CD8-positive, alpha-beta memory T cell (primary cell): ENCODE results near the gene IGLON5. TPM values are rescaled to one million over a fixed set of nuclear protein-coding genes. Genes with fewer than 3 reads are reported as not detected.

Source experiments
- CTCF ChIA-PET: fragments of 350-600 bp; sonication (Branson Sonifier 250); formaldehyde crosslinking; loops from one replicate; lab custom pipeline; 2021; ENCODE audit warnings: antibody characterized with exemption; lab: Charles Lee
- POLR2A ChIA-PET: fragments of 350-600 bp; sonication (Branson Sonifier 250); formaldehyde crosslinking; loops from one replicate; lab custom pipeline; 2021; ENCODE audit warnings: antibody characterized with exemption; lab: Charles Lee
- DNase-seq, 5 donors: peaks; one replicate each; pipeline versions ENCODE4 v3.0.0 to v3.0.0-alpha.2; 2020 to 2022; ENCODE audit warnings: mixed read lengths in 1 of 5
- H3K27ac ChIP-seq: one replicate; pipeline ENCODE4 v1.7.0; 2013; ENCODE audit warnings: low read depth, mild to moderate bottlenecking, low read length, moderate library complexity
- H3K27me3 ChIP-seq: 2 replicates; pipeline ENCODE4 v1.7.0; 2013; ENCODE audit warnings: low read length, mild to moderate bottlenecking; ENCODE audit not compliant: insufficient read depth, poor library complexity, severe bottlenecking
- H3K36me3 ChIP-seq: 2 replicates; pipeline ENCODE4 v1.7.0; 2013; ENCODE audit warnings: mild to moderate bottlenecking, low read length, moderate library complexity; ENCODE audit not compliant: insufficient read depth
- H3K4me1 ChIP-seq: 2 replicates; pipeline ENCODE4 v1.7.0; 2013; ENCODE audit warnings: mild to moderate bottlenecking, low read length, moderate library complexity; ENCODE audit not compliant: insufficient read depth
- H3K4me3 ChIP-seq: 2 replicates; pipeline ENCODE4 v1.7.0; 2013; ENCODE audit warnings: mild to moderate bottlenecking, low read length
- H3K9me3 ChIP-seq: 2 replicates; pipeline ENCODE4 v1.7.0; 2013; ENCODE audit warnings: mild to moderate bottlenecking, low read length
- H3K27ac Mint-ChIP-seq, 8 donors: one replicate each; pipeline ENCODE4 v1.8.0; 2020 to 2021; ENCODE audit warnings: mixed read lengths in 8 of 8, mild to moderate bottlenecking in 6 of 8, inconsistent platforms in 3 of 8, moderate library complexity in 3 of 8
- H3K27me3 Mint-ChIP-seq, 2 donors: one replicate each; pipeline ENCODE4 v1.8.0; 2020 to 2021; ENCODE audit warnings: mixed read lengths in 2 of 2, mild to moderate bottlenecking in 1 of 2, moderate library complexity in 1 of 2
- H3K36me3 Mint-ChIP-seq, 3 donors: one replicate each; pipeline ENCODE4 v1.8.0; 2020 to 2021; ENCODE audit warnings: mixed read lengths in 3 of 3, inconsistent platforms in 1 of 3, mild to moderate bottlenecking in 1 of 3
- H3K4me1 Mint-ChIP-seq, 3 donors: one replicate each; pipeline ENCODE4 v1.8.0; 2020 to 2021; ENCODE audit warnings: mixed read lengths in 3 of 3, inconsistent platforms in 1 of 3, mild to moderate bottlenecking in 1 of 3
- H3K4me3 Mint-ChIP-seq, 7 donors: one replicate each; pipeline ENCODE4 v1.8.0; 2020 to 2021; ENCODE audit warnings: mixed read lengths in 7 of 7, mild to moderate bottlenecking in 6 of 7, moderate library complexity in 4 of 7, inconsistent platforms in 2 of 7
- H3K9me3 Mint-ChIP-seq, 5 donors: one replicate each; pipeline ENCODE4 v1.8.0; 2020 to 2022; ENCODE audit warnings: mixed read lengths in 5 of 5, mild to moderate bottlenecking in 3 of 5, moderate library complexity in 2 of 5, inconsistent platforms in 1 of 5
- polyA plus RNA-seq: library from polyadenylated mRNA; unstranded; fragments of 300-500 nt; fragmentation: Illumina TruSeq; gene quantifications from one replicate; pipeline ENCODE4 v1.2.3, GENCODE V29; 2021
- total RNA-seq, 2 experiments: library from RNA; stranded (reverse); gene quantifications; one replicate each; pipeline ENCODE4 v1.2.3, GENCODE V29; 2021

The IGLON5 gene
- total and polyA plus RNA-seq, 3 experiments from 2014 or later = 0.09 TPM; not detected in 1

DNA sequence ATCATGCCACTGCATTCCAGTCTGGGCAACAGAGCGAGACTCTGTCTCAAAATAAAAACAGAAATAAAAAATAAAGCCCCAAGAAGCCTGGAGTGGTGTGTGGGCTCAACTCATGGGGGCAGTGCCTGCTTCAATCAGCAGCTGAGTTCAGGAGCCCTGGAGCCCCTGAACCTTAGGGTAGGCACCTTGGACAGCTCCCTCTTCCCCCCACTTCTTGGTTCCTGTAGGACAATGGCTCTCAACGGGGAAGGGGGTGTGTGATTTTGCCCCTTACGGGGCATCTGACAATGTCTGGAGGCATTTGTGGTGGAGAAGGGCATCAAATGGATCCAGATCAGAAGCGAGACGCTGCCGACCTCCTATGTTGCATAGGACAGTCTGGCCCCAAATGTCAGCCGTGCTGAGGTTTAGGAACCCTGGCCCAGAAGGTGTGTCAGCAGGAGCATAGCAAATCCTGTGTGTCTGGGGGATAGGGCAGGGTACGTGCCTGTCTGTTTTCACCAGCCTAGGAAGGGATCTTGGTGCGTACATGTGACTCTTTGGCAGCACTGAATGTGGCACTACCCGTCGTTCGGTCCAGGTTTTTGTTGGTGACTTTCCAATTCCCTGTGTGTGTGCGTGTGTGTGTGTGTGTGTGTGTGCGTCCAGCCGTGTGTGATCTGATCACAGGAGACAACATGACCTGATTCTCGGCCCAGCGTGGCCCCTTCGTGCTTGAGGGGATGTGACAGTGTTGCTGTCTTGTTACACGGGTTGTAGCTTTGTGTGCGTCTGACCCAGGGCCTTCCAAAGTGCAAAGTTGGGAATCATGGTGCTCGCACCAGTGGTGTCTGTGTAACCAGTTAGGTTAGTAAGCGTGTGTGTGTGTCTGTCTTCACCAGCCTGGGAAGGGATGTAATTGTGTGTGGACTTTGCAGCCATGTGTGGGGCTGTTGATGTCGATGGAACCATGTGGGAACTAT, 7.5 kb downstream of the IGLON5 start:
- no peak overlapping the region for H3K27ac ChIP-seq
- H3K4me1 ChIP-seq = no peaks in the 10 kb centered on the region
- H3K4me1 Mint-ChIP-seq = peaks cover 0 to 2% (median 0%) of the 10 kb centered on the region in 3 donors
- H3K4me3 Mint-ChIP-seq = no peak overlapping the region
- CTCF ChIA-PET = no interaction called here
- H3K9me3 Mint-ChIP-seq = peaks cover 0 to 7% (median 2%) of the 10 kb centered on the region in 5 donors
- H3K4me3 ChIP-seq = no peak overlapping the region
- DNase-seq = no peak
- H3K36me3 ChIP-seq = no peaks in the 10 kb centered on the region
- peaks cover 21 to 43% of the 10 kb centered on the region in 2 donors for H3K27me3 Mint-ChIP-seq
- POLR2A ChIA-PET = no interaction called here
- no peaks in the 10 kb centered on the region for H3K27me3 ChIP-seq
- peaks cover 0 to 4% (median 0%) of the 10 kb centered on the region in 3 donors for H3K36me3 Mint-ChIP-seq
- H3K9me3 ChIP-seq = no peaks in the 10 kb centered on the region
- peak overlapping the region in 1 of 8 donors; percentile 43 for H3K27ac Mint-ChIP-seq

DNA sequence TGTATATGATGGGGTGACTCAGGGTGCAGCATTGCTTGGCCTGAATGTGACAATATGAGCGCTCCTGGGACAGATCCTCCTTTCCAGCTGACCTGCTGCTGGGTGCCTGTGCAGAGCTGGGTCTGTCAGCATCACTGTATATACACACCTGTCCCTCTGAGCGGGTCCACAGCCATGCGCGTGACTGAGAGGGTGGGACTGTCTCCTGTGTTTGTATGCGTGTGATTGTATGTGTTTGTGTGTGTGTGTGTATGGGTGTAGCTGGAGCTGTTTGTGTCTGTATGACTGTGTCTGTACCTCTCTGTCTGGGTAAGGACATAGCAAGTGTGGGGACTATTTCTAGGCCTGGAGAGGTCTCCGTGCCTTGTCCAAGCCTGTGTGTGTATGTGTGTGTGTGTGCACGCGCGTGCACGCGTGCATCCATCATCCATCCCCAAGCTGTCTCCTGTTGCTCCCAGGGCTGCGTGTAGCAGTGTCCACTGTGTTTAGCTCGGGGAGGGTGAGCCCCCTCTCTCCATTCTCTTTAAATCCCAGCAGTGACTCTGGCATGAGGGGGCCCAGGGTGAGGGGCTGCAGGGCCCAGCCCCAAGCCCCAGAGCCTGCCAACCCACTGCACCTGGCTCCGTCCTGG, 8.3 kb downstream of the IGLON5 start:
- H3K9me3 ChIP-seq = no peaks in the 10 kb centered on the region
- no peaks in the 10 kb centered on the region for H3K27me3 ChIP-seq
- Mint-ChIP-seq H3K27ac (no peak overlapping the region), H3K9me3 (peaks cover 0 to 7% (median 2%) of the 10 kb centered on the region in 5 donors), H3K27me3 (peaks cover 22 to 47% of the 10 kb centered on the region in 2 donors), H3K4me1 (peaks cover 0 to 2% (median 0%) of the 10 kb centered on the region in 3 donors), H3K36me3 (peaks cover 0 to 4% (median 0%) of the 10 kb centered on the region in 3 donors), H3K4me3 (no peak overlapping the region)
- H3K27ac ChIP-seq = no peak overlapping the region
- H3K36me3 ChIP-seq = no peaks in the 10 kb centered on the region
- H3K4me3 ChIP-seq = no peak overlapping the region
- CTCF ChIA-PET = no interaction called here
- POLR2A ChIA-PET = no interaction called here
- no peak for DNase-seq
- H3K4me1 ChIP-seq = no peaks in the 10 kb centered on the region

DNA sequence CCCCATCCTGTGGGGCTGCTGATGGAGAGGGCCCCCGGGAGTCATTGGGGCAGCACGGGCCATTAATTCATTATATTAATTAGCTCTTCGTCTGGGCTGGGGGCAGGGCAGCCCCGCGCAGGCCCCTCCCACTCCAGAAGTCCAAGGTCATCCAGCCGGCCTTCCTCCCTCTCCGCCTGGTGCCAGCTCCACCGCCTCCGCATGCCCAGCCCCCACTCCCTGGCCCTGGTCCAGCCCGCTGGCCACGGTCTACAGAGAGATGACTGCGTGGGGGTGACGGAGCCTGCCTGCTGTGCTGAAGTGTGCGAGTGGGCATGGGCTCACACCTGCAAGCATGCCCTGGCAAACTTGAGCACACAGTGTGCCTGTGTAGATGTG, 8.8 kb downstream of the IGLON5 start:
- peaks cover 0 to 2% (median 0%) of the 10 kb centered on the region in 3 donors for H3K4me1 Mint-ChIP-seq
- Histone ChIP-seq H3K27ac (no peak overlapping the region), H3K9me3 (no peaks in the 10 kb centered on the region), H3K36me3 (no peaks in the 10 kb centered on the region), H3K4me1 (no peaks in the 10 kb centered on the region), H3K4me3 (no peak overlapping the region), H3K27me3 (no peaks in the 10 kb centered on the region)
- H3K9me3 Mint-ChIP-seq = peaks cover 0 to 7% (median 0%) of the 10 kb centered on the region in 5 donors
- H3K4me3 Mint-ChIP-seq = no peak overlapping the region
- H3K27me3 Mint-ChIP-seq = peaks cover 25 to 47% of the 10 kb centered on the region in 2 donors
- ChIA-PET CTCF (no interaction called here), POLR2A (no interaction called here)
- DNase-seq = no peak
- H3K27ac Mint-ChIP-seq = no peak overlapping the region
- H3K36me3 Mint-ChIP-seq = peaks cover 0 to 3% (median 0%) of the 10 kb centered on the region in 3 donors

DNA sequence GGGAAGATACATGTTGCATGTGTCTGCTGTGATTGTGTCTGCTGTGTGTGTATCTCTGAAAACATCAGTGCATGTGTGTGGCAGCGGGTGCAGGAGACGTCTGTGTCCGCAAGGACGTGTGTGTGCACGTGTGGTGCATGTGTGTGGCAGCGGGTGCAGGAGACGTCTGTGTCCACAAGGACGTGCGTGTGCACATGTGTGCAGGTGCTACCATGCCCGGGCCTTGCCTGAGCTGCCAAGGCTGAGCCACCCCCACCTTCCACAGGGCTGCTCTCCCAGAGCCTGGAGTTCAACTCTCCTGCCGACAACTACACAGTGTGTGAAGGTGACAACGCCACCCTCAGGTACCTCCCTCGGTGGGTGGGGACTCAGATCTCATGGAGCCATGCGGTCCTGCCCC, 10.4 kb downstream of the IGLON5 start:
- H3K9me3 Mint-ChIP-seq = peaks cover 0 to 7% (median 0%) of the 10 kb centered on the region in 5 donors
- H3K27me3 Mint-ChIP-seq = peaks cover 29 to 58% of the 10 kb centered on the region in 2 donors
- H3K4me1 Mint-ChIP-seq = peaks cover 0 to 6% (median 0%) of the 10 kb centered on the region in 3 donors
- Histone ChIP-seq H3K9me3 (no peaks in the 10 kb centered on the region), H3K4me1 (no peaks in the 10 kb centered on the region), H3K27me3 (peaks cover 4% of the 10 kb centered on the region), H3K27ac (no peak overlapping the region), H3K36me3 (no peaks in the 10 kb centered on the region), H3K4me3 (no peak overlapping the region)
- no peak overlapping the region for H3K27ac Mint-ChIP-seq
- no peaks in the 10 kb centered on the region for H3K36me3 Mint-ChIP-seq
- POLR2A ChIA-PET = no interaction called here
- no peak for DNase-seq
- CTCF ChIA-PET = no interaction called here
- H3K4me3 Mint-ChIP-seq = no peak overlapping the region

DNA sequence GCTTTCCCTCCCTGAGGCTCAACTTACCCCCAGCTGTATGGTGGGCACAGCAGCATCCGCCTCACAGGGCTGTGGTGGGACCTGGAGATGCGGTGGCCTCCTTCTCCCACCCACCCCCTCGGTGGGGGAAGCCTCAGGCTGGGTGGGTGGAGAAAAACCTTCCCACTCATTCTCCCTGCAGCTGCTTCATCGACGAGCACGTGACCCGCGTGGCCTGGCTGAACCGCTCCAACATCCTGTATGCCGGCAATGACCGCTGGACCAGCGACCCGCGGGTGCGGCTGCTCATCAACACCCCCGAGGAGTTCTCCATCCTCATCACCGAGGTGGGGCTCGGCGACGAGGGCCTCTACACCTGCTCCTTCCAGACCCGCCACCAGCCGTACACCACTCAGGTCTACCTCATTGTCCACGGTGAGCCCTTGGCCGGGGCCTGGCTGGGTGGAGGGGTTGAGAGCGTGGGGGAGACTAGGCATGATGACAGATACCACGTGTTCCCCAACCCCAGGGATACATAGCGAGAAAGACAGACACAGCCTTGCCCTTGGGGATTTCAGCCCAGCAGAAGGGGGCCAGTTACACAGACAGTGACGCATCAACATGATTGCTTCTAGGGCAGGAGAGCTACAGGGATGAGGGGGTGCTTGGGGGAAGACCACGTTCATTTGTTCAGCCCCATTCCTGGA, 12.2 kb downstream of the IGLON5 start:
- Mint-ChIP-seq H3K9me3 (peaks cover 0 to 7% (median 0%) of the 10 kb centered on the region in 5 donors), H3K27ac (peak overlapping the region in 2 of 8 donors; percentile 47), H3K27me3 (peaks cover 38 to 65% of the 10 kb centered on the region in 2 donors), H3K36me3 (no peaks in the 10 kb centered on the region), H3K4me3 (no peak overlapping the region), H3K4me1 (peaks cover 5 to 14% (median 5%) of the 10 kb centered on the region in 3 donors)
- Histone ChIP-seq H3K27me3 (peaks cover 14% of the 10 kb centered on the region), H3K36me3 (no peaks in the 10 kb centered on the region), H3K27ac (no peak overlapping the region), H3K4me3 (no peak overlapping the region), H3K4me1 (peaks cover 7% of the 10 kb centered on the region), H3K9me3 (no peaks in the 10 kb centered on the region)
- POLR2A ChIA-PET = no interaction called here
- CTCF ChIA-PET = no interaction called here
- DNase-seq = no peak

DNA sequence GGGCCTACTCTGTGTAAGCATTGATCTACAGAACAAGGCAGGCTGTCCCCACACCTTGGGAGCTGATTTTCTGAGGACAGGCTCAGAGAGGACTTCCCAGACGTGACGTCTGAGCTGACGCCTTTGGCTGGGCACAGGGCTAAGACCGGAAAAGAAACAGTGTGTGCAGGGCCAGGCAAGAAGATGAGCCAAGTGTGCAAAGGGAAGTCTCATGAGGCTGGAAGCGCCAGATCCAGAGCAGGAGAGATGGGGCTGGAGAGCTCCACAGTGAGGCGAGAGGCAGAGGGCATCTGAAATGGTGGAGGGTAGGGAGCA, 12.7 kb downstream of the IGLON5 start:
- H3K27me3 Mint-ChIP-seq = peaks cover 41 to 68% of the 10 kb centered on the region in 2 donors
- Histone ChIP-seq H3K27me3 (peaks cover 14% of the 10 kb centered on the region), H3K36me3 (no peaks in the 10 kb centered on the region), H3K9me3 (no peaks in the 10 kb centered on the region), H3K27ac (no peak overlapping the region), H3K4me1 (peaks cover 7% of the 10 kb centered on the region), H3K4me3 (no peak overlapping the region)
- no peaks in the 10 kb centered on the region for H3K36me3 Mint-ChIP-seq
- H3K4me1 Mint-ChIP-seq = peaks cover 5 to 14% (median 5%) of the 10 kb centered on the region in 3 donors
- DNase-seq = no peak
- ChIA-PET POLR2A (no interaction called here), CTCF (no interaction called here)
- H3K9me3 Mint-ChIP-seq = peaks cover 0 to 7% (median 0%) of the 10 kb centered on the region in 5 donors
- no peak overlapping the region for H3K4me3 Mint-ChIP-seq
- peak overlapping the region in 1 of 8 donors; percentile 47 for H3K27ac Mint-ChIP-seq

DNA sequence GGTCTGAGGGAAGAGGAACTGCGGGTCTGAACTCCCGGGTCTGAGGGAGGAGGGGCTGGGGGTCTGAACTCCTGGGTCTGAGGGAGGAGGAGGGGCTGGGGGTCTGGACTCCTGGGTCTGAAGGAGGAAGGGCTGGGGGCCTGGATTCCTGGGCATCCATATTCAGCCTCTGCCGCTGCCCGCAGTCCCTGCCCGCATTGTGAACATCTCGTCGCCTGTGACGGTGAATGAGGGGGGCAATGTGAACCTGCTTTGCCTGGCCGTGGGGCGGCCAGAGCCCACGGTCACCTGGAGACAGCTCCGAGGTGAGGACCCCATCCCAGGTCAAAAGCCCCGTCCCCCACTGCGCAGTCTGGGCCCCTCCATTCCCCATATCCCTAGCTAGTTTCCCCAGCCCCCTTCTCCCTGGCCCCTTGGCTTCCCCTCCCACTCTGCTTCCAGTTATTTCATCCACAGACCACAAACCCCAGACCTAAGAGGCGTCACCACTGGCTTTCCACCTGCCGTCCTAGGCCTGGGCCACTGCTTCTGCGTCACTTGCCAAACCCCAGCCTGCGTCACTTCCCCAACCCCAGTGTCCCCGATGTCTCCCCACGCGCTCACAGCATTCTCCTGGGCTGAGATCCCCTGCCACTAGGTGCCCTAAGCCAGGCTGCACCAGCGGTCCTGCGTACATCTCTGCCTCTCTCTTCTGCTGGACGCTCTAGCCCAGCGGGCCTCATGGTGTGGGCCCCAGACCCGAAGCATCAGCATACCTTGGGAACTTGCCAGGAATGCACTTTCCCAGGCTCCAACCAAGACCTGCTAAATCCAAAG, 13.9 kb downstream of the IGLON5 start:
- no peak for DNase-seq
- Histone ChIP-seq H3K27me3 (peaks cover 14% of the 10 kb centered on the region), H3K4me1 (peaks cover 7% of the 10 kb centered on the region), H3K9me3 (no peaks in the 10 kb centered on the region), H3K36me3 (no peaks in the 10 kb centered on the region), H3K4me3 (no peak overlapping the region), H3K27ac (no peak overlapping the region)
- H3K9me3 Mint-ChIP-seq = peaks cover 0 to 10% (median 0%) of the 10 kb centered on the region in 5 donors
- POLR2A ChIA-PET = no interaction called here
- peak overlapping the region in 1 of 8 donors; percentile 91 for H3K27ac Mint-ChIP-seq
- peaks cover 0 to 2% (median 0%) of the 10 kb centered on the region in 3 donors for H3K36me3 Mint-ChIP-seq
- peaks cover 5 to 14% (median 5%) of the 10 kb centered on the region in 3 donors for H3K4me1 Mint-ChIP-seq
- H3K27me3 Mint-ChIP-seq = peaks cover 40 to 78% of the 10 kb centered on the region in 2 donors
- peak overlapping the region in 2 of 7 donors; percentile 24 to 27 for H3K4me3 Mint-ChIP-seq
- CTCF ChIA-PET = no interaction called here
